Lung microvascular endothelial cell (primary cell): Measurements from ENCODE around the gene VWA2. TPM values are rescaled to one million over a fixed set of nuclear protein-coding genes. Genes with fewer than 3 reads are reported as not detected.

Experiments
- DNase-seq, 2 donors: peaks; one replicate each; pipeline versions ENCODE4 v3.0.0 to v3.0.0-alpha.2; 2010; ENCODE audit warnings: low read depth in 2 of 2
- total RNA-seq: library from RNA; depleted of rRNA; stranded (reverse); fragments of >200 nt; gene quantifications from 2 replicates; pipeline ENCODE4 v1.2.1, GENCODE V29; 2014

VWA2 gene
- total RNA-seq, 1 donor from 2014 or later = not detected

DNA sequence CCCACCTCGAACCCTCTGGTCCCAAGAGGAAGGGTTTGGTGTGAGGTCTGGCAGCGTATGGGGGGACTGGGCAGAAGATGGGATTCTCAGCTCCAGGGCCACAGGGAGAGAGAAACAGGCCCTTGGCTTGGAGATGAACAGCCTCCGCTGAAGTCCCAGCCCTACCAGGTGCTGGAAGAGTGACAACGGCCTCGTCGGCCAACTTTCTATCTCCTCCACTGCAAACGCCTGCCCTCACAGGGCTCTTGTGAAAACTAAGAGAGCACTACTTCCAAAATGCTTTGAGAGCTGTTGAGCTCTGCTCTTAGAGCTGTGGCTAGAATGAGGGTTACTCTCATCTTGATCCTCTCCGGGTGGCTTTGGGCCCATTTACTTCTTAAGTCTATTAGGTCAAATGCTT, 101.8 kb downstream of the VWA2 start:
- DNase-seq = no peak

Other genes with a start within 250 kb of the VWA2 start
- gene ADRB1, start 195.4 kb upstream of the VWA2 start, total RNA-seq = 10.5 and 54.4 TPM in 2 replicates
- 9.4 and 13.7 TPM in 2 replicates for gene CCDC186, start 65.1 kb upstream of the VWA2 start, total RNA-seq
- gene TDRD1, start 59.9 kb upstream of the VWA2 start, total RNA-seq = not detected in 2 replicates
- under 0.01 TPM in 2 replicates for gene AFAP1L2, start 165.2 kb downstream of the VWA2 start, total RNA-seq